DOHH2 (cell line): ENCODE results near the gene HBEGF.
"Not testable (repeated sequence)": the region's sequence is repeated elsewhere in the genome, so short reads cannot be mapped to it uniquely, and the experiment has no call there.

ENCODE experiments used
- H3F3A ChIP-seq: fragments of 200-600 bp; sonication (generic), shearing (Covaris generic); 2 replicates; pipeline ENCODE4 v1.6.0; 2016; ENCODE audit warnings: antibody characterized with exemption, mild to moderate bottlenecking; ENCODE audit not compliant: control insufficient read depth, insufficient read depth
- H3K27ac ChIP-seq: fragments of 200-600 bp; sonication (generic); 2 replicates; pipeline ENCODE4 v1.5.1; 2014; ENCODE audit warnings: low read depth, mild to moderate bottlenecking, low read length, moderate library complexity
- H3K27me3 ChIP-seq: fragments of 200-600 bp; sonication (generic); 2 replicates; pipeline ENCODE4 v1.6.1; 2014; ENCODE audit warnings: mild to moderate bottlenecking, low read length, mixed read lengths; ENCODE audit not compliant: control insufficient read depth
- H3K36me3 ChIP-seq: fragments of 200-600 bp; sonication (generic); 2 replicates; pipeline ENCODE4 v1.6.1; 2014; ENCODE audit warnings: mild to moderate bottlenecking, low read length, moderate library complexity, mixed read lengths; ENCODE audit not compliant: control insufficient read depth
- H3K4me1 ChIP-seq: fragments of 200-600 bp; sonication (generic); 2 replicates; pipeline ENCODE4 v1.6.1; 2014; ENCODE audit warnings: mild to moderate bottlenecking, low read length, mixed read lengths; ENCODE audit not compliant: control insufficient read depth
- H3K4me2 ChIP-seq: fragments of 200-600 bp; sonication (generic); 2 replicates; pipeline ENCODE4 v1.6.0; 2014; ENCODE audit warnings: mild to moderate bottlenecking, low read length, moderate library complexity
- H3K4me3 ChIP-seq: fragments of 200-600 bp; sonication (generic); 2 replicates; pipeline ENCODE4 v1.5.1; 2014; ENCODE audit warnings: mild to moderate bottlenecking, low read length, mixed read lengths
- H3K79me2 ChIP-seq: fragments of 200-600 bp; sonication (generic); 2 replicates; pipeline ENCODE4 v1.6.1; 2014; ENCODE audit warnings: mild to moderate bottlenecking, low read length, mixed read lengths; ENCODE audit not compliant: control insufficient read depth
- H3K9me2 ChIP-seq: fragments of 200-600 bp; sonication (generic); replicated peaks from 2 replicates; pipeline ENCODE4 v1.6.1; 2014; ENCODE audit warnings: mild to moderate bottlenecking, low read length, mixed read lengths; ENCODE audit not compliant: control insufficient read depth
- H3K9me3 ChIP-seq: fragments of 200-600 bp; sonication (generic); 2 replicates; pipeline ENCODE4 v1.6.1; 2014; ENCODE audit warnings: antibody characterized with exemption, low read length, mixed read lengths; ENCODE audit not compliant: control insufficient read depth, insufficient read depth
- H4K20me1 ChIP-seq: fragments of 200-600 bp; sonication (generic); 2 replicates; pipeline ENCODE4 v1.6.0; 2014; ENCODE audit warnings: low read depth, mild to moderate bottlenecking, antibody characterized with exemption, low read length, moderate library complexity; ENCODE audit not compliant: control insufficient read depth, insufficient read depth
- CTCF ChIP-seq: fragments of 200-600 bp; sonication (generic); IDR thresholded peaks from one replicate; pipeline ENCODE4 v1.5.1; 2014; ENCODE audit warnings: antibody characterized with exemption, mild to moderate bottlenecking, low read depth, low read length; ENCODE audit not compliant: poor library complexity, severe bottlenecking
- EZH2phosphoT487 ChIP-seq: fragments of 200-600 bp; sonication (generic); IDR thresholded peaks from 2 replicates; pipeline ENCODE4 v1.6.1; 2017; ENCODE audit warnings: borderline replicate concordance, mild to moderate bottlenecking, antibody characterized with exemption, low read length, moderate library complexity, mixed read lengths

The HBEGF gene

GRCh38 chr5:140344683-140345423 is 1.6 kb downstream of the HBEGF start:
- H3K27me3 ChIP-seq: peaks cover 31% of the 10 kb centered on the region
- TF ChIP-seq EZH2phosphoT487 (no peak), CTCF (no peak)
- no peak overlapping the region for H3K4me3 ChIP-seq
- H3K4me1 ChIP-seq: peaks cover 57% of the 10 kb centered on the region
- no peaks in the 10 kb centered on the region for H3K79me2 ChIP-seq
- H4K20me1 ChIP-seq: no peaks in the 10 kb centered on the region; the same call in 1 of the 2 replicates
- H3F3A ChIP-seq: no peaks in the 10 kb centered on the region
- no peaks in the 10 kb centered on the region for H3K9me2 ChIP-seq
- H3K9me3 ChIP-seq: no peaks in the 10 kb centered on the region
- no peak overlapping the region for H3K27ac ChIP-seq
- H3K4me2 ChIP-seq: no peak overlapping the region
- no peaks in the 10 kb centered on the region for H3K36me3 ChIP-seq

- not testable (repeated sequence) for H3K9me3 ChIP-seq, H3K4me2 ChIP-seq, H3F3A ChIP-seq, H3K79me2 ChIP-seq, H3K9me2 ChIP-seq, H3K27ac ChIP-seq, H3K4me3 ChIP-seq, H4K20me1 ChIP-seq, H3K36me3 ChIP-seq
- Histone ChIP-seq H3K4me1 (peaks cover 57% of the 10 kb centered on the region), H3K27me3 (peaks cover 35% of the 10 kb centered on the region)
These were observed 2.6 kb downstream of the HBEGF start for GRCh38 chr5:140343849-140344248.

- peaks cover 50% of the 10 kb centered on the region for H3K4me1 ChIP-seq
- H3K36me3 ChIP-seq: no peaks in the 10 kb centered on the region
- no peaks in the 10 kb centered on the region for H3K9me3 ChIP-seq
- H3K4me3 ChIP-seq: peak overlapping the region; percentile 52
- no peaks in the 10 kb centered on the region for H3K9me2 ChIP-seq
- H4K20me1 ChIP-seq: no peaks in the 10 kb centered on the region; the same call in 1 of the 2 replicates
- TF ChIP-seq EZH2phosphoT487 (no peak), CTCF (no peak)
- H3K79me2 ChIP-seq: no peaks in the 10 kb centered on the region
- no peaks in the 10 kb centered on the region for H3F3A ChIP-seq
- no peak overlapping the region for H3K27ac ChIP-seq
- H3K4me2 ChIP-seq: peak overlapping the region; percentile 61
- H3K27me3 ChIP-seq: peaks cover 38% of the 10 kb centered on the region
These were observed 3.5 kb downstream of the HBEGF start for GRCh38 chr5:140342896-140343295.

GRCh38 chr5:140342287-140342686 is 4.1 kb downstream of the HBEGF start:
- Histone ChIP-seq H3K27ac (no peak overlapping the region), H3K4me1 (peaks cover 43% of the 10 kb centered on the region), H3K36me3 (no peaks in the 10 kb centered on the region), H3K9me3 (no peaks in the 10 kb centered on the region), H3K79me2 (no peaks in the 10 kb centered on the region), H3K4me3 (peak overlapping the region; percentile 52), H4K20me1 (no peaks in the 10 kb centered on the region; the same call in 1 of the 2 replicates), H3K9me2 (no peaks in the 10 kb centered on the region), H3K27me3 (peaks cover 38% of the 10 kb centered on the region), H3K4me2 (peak overlapping the region; percentile 61), H3F3A (no peaks in the 10 kb centered on the region)
- TF ChIP-seq EZH2phosphoT487 (no peak), CTCF (no peak)
